ENCODE results near the gene PCGF1. TPM values are rescaled to one million over a fixed set of nuclear protein-coding genes. Genes with fewer than 3 reads are reported as not detected.

The PCGF1 gene
- total and polyA plus RNA-seq, 2 experiments from 2014 or later: 24.1 to 24.8 TPM

DNA sequence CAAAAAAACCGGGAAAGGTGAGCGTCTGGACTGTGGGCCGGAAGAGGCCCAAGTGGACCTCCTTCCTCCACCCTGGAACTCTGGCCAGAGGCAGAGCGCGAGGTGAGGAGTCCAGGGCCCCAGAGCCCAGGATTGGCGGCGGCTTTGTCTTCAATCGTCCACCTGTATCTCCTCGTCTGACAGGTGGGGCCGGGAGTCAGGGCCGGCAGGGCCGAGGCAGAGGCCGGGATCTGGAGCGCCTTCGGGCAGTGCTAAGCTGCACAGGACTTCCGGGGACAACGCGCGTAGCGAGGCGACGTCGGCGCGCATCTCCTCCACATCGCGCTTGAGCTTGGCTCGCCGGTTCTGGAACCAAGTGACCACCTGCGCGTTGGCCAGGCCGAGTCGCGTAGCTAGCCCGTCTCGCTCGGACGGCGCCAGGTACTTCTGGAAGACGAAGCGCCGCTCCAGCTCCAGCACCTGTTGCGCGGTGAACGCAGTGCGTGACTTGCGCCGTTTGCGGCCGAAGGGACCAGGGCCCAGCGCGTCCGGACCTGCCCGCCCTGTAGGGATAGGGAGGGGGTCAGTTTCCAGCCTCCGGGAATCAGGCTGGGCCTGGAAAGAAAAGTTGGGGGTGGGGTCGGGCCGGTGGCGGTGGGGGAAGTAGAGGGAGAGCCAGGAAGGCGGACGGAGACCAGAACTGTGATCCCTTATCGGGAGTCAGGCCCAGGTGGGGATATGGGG lies 9.6 kb downstream of the PCGF1 start:
- H3K79me2 ChIP-seq (ENCODE audit: insufficient read depth): no peaks in the 10 kb centered on the region
- no peaks in the 10 kb centered on the region for H3K9me2 ChIP-seq (ENCODE audit: insufficient read depth)
- peak overlapping the region; percentile 68 for H2AFZ ChIP-seq
- no peak overlapping the region for H3K9ac ChIP-seq
- H3K27ac ChIP-seq: no peak overlapping the region
- H3F3A ChIP-seq (ENCODE audit: insufficient read depth): no peaks in the 10 kb centered on the region
- peak overlapping the region; percentile 96 for H3K4me2 ChIP-seq (ENCODE audit: unreplicated experiment)
- H4K20me1 ChIP-seq (ENCODE audit: insufficient read depth): no peaks in the 10 kb centered on the region
- H3K4me1 ChIP-seq (ENCODE audit: insufficient read depth): peaks cover 10% of the 10 kb centered on the region; the same call in 1 of the 2 replicates
- TF ChIP-seq EZH2phosphoT487 (IDR thresholded peaks at IDR 0.05; ENCODE audit: insufficient read depth, low read depth) (no peak), EZH2 (IDR thresholded peaks at IDR 0.05; ENCODE audit: insufficient read depth, poor library complexity, severe bottlenecking) (no peak)
- H3K36me3 ChIP-seq (ENCODE audit: low read depth): no peaks in the 10 kb centered on the region; the same call in 1 of the 2 replicates
- WGBS, 2 experiments (ENCODE audit: low coverage in 1 of 2, low lambda C conversion rate in 2 of 2, missing lambda C conversion rate in 2 of 2): 4 to 6% methylated on average over 49 to 61 of the region's 61 CpGs
- H3K27me3 ChIP-seq (replicated peaks; ENCODE audit: insufficient read depth): no peaks in the 10 kb centered on the region
- no peaks in the 10 kb centered on the region for H3K9me3 ChIP-seq (ENCODE audit: low read depth)
- peak overlapping the region; percentile 68 for H3K4me3 ChIP-seq
- in situ Hi-C loops (cut with MboI): no loop called here
- peak; percentile 56 for DNase-seq

DNA sequence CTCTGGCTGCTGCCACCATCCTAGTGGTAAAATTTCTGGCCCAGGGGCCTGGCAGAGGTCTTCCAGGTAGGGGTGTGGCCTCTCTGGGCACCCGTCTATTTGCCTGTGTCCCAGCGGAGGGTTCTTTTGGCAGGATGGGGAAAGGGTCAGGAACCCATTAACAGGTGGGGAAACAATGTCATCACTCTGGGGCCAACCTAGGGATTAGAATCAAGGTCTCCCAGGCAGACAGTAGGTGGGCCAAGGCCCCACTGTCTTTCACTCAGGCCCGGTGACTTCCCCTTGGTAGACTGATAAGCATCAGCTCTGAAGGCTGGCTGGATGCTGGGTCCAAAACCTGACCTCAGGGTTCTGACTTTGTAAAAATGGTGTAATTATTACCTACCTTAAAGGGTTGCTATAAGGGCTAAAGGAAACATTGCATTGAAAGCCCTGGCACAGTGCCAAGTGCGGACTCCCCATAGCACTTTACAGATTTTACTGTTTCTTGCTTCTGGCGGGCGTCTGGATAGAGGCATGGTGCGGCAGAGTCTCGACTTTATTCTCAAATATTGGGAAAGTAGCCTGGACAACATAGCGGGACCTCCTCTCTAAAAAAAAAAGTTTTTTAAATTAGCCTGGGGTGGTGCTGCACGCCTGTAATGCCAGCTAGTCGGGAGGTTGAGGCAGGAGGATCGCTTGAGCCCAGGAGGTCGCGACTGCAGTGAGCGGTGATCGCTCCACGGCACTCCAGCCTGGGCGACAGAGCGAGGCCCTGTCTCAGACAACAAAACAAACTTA lies 10.3 kb downstream of the PCGF1 start:
- no peak for DNase-seq

DNA sequence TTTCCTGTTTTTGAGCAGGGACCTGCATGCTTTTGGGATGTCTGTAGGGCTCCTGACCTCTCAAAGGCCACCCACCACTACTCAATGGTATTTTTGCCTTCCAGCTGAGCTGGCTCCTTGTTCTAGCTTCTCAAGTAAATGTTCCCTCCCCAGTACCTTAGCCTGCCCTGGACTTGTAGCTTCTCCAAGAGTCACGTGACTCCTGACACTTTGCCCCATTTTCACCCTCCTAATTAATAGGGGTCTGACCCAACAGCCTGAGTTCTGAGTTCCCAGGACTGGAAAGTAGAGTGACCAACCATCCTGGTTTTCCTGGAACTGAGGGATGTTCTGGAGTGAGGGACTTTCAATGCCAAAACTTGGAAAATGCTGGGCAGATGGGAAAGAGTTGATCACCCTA lies 12.1 kb downstream of the PCGF1 start:
- 56 to 59% methylated on average over 1 of the region's 1 CpG for WGBS, 2 experiments (ENCODE audit: low coverage in 1 of 2, low lambda C conversion rate in 2 of 2, missing lambda C conversion rate in 2 of 2)
- in situ Hi-C loops (cut with MboI): no loop called here
- H3K79me2 ChIP-seq (ENCODE audit: insufficient read depth): no peaks in the 10 kb centered on the region

More for the DNA sequence above, 10.3 kb downstream of the PCGF1 start:
- Histone ChIP-seq H3K27me3 (replicated peaks; ENCODE audit: insufficient read depth) (no peaks in the 10 kb centered on the region), H3K9me2 (ENCODE audit: insufficient read depth) (no peaks in the 10 kb centered on the region), H3K9ac (no peak overlapping the region), H3K4me3 (peak overlapping the region; percentile 68), H3K9me3 (ENCODE audit: low read depth) (no peaks in the 10 kb centered on the region), H4K20me1 (ENCODE audit: insufficient read depth) (no peaks in the 10 kb centered on the region), H3K4me1 (ENCODE audit: insufficient read depth) (peaks cover 9% of the 10 kb centered on the region; the same call in 1 of the 2 replicates), H3K27ac (no peak overlapping the region), H3K4me2 (ENCODE audit: unreplicated experiment) (peak overlapping the region; percentile 96), H3F3A (ENCODE audit: insufficient read depth) (no peaks in the 10 kb centered on the region), H3K36me3 (ENCODE audit: low read depth) (peaks cover under 1% of the 10 kb centered on the region; the same call in 1 of the 2 replicates), H3K79me2 (ENCODE audit: insufficient read depth) (no peaks in the 10 kb centered on the region), H2AFZ (peak overlapping the region; percentile 68)
- in situ Hi-C loops (cut with MboI): no loop called here
- WGBS, 2 experiments (ENCODE audit: low coverage in 1 of 2, low lambda C conversion rate in 2 of 2, missing lambda C conversion rate in 2 of 2): 49 to 50% methylated on average over 19 of the region's 19 CpGs
- TF ChIP-seq EZH2 (IDR thresholded peaks at IDR 0.05; ENCODE audit: insufficient read depth, poor library complexity, severe bottlenecking): no peak
- TF ChIP-seq EZH2phosphoT487 (IDR thresholded peaks at IDR 0.05; ENCODE audit: insufficient read depth, low read depth): no peak

DNA sequence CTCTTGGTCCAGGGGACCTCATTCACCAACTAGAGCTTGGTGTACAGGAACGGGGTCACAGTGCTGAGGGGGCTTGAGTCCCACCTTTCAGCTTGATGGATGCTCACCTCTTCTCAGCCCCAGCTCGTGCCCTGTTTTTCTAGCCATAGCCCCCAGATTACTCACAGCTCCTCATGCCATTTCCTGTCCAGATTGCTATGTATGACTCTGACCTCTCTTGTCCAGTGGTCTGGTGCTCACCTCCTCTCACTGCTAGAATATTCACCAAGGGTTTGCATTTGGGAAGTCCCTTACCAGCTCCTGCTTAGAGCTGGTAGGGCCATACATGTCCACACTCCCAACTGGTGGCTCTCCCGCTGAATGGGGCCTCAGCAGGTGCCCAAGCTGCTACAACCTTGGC lies 13.9 kb downstream of the PCGF1 start:
- Histone ChIP-seq H4K20me1 (ENCODE audit: insufficient read depth) (no peaks in the 10 kb centered on the region), H2AFZ (no peak overlapping the region), H3K27me3 (replicated peaks; ENCODE audit: insufficient read depth) (no peaks in the 10 kb centered on the region), H3F3A (ENCODE audit: insufficient read depth) (peaks cover 1% of the 10 kb centered on the region), H3K79me2 (ENCODE audit: insufficient read depth) (peaks cover 10% of the 10 kb centered on the region), H3K4me1 (ENCODE audit: insufficient read depth) (peaks cover 14% of the 10 kb centered on the region), H3K9me3 (ENCODE audit: low read depth) (no peaks in the 10 kb centered on the region), H3K36me3 (ENCODE audit: low read depth) (peaks cover 4% of the 10 kb centered on the region; the same call in 1 of the 2 replicates), H3K4me3 (no peak overlapping the region), H3K27ac (no peak overlapping the region), H3K9ac (no peak overlapping the region), H3K9me2 (ENCODE audit: insufficient read depth) (no peaks in the 10 kb centered on the region), H3K4me2 (ENCODE audit: unreplicated experiment) (no peak overlapping the region)
- no peak for TF ChIP-seq EZH2 (IDR thresholded peaks at IDR 0.05; ENCODE audit: insufficient read depth, poor library complexity, severe bottlenecking)
- no peak for TF ChIP-seq EZH2phosphoT487 (IDR thresholded peaks at IDR 0.05; ENCODE audit: insufficient read depth, low read depth)
- in situ Hi-C loops (cut with MboI): no loop called here
- no peak for DNase-seq
- 81 to 86% methylated on average over 3 of the region's 3 CpGs for WGBS, 2 experiments (ENCODE audit: low coverage in 1 of 2, low lambda C conversion rate in 2 of 2, missing lambda C conversion rate in 2 of 2)

More for the DNA sequence above, 12.1 kb downstream of the PCGF1 start:
- Histone ChIP-seq H3K9me3 (ENCODE audit: low read depth) (no peaks in the 10 kb centered on the region), H3K27me3 (replicated peaks; ENCODE audit: insufficient read depth) (no peaks in the 10 kb centered on the region), H3F3A (ENCODE audit: insufficient read depth) (no peaks in the 10 kb centered on the region), H4K20me1 (ENCODE audit: insufficient read depth) (no peaks in the 10 kb centered on the region), H3K27ac (no peak overlapping the region), H3K4me2 (ENCODE audit: unreplicated experiment) (no peak overlapping the region), H3K9me2 (ENCODE audit: insufficient read depth) (no peaks in the 10 kb centered on the region), H3K4me3 (no peak overlapping the region), H3K4me1 (ENCODE audit: insufficient read depth) (peaks cover 6% of the 10 kb centered on the region; the same call in 1 of the 2 replicates), H2AFZ (no peak overlapping the region), H3K36me3 (ENCODE audit: low read depth) (peaks cover 4% of the 10 kb centered on the region; the same call in 1 of the 2 replicates), H3K9ac (no peak overlapping the region)
- no peak for DNase-seq
- no peak for TF ChIP-seq EZH2 (IDR thresholded peaks at IDR 0.05; ENCODE audit: insufficient read depth, poor library complexity, severe bottlenecking)
- TF ChIP-seq EZH2phosphoT487 (IDR thresholded peaks at IDR 0.05; ENCODE audit: insufficient read depth, low read depth): no peak
